ENCODE results near the gene LRMDA.

Gene LRMDA

GRCh38 chr10:75477680-75478079 is 46.3 kb downstream of the LRMDA start:
- DNase-seq: no peak

- DNase-seq: no peak
Observed at GRCh38 chr10:75480374-75480773, 49.0 kb downstream of the LRMDA start.

GRCh38 chr10:75483188-75483587 is 51.8 kb downstream of the LRMDA start:
- DNase-seq: no peak

GRCh38 chr10:75484717-75485116 is 53.3 kb downstream of the LRMDA start:
- no peak for DNase-seq

GRCh38 chr10:75486591-75486990 is 55.2 kb downstream of the LRMDA start:
- DNase-seq: no peak

- DNase-seq: no peak
Observed at GRCh38 chr10:75487087-75487754, 55.8 kb downstream of the LRMDA start.

GRCh38 chr10:75487755-75488125 is 56.3 kb downstream of the LRMDA start:
- no peak for DNase-seq

- no peak for DNase-seq
Observed at GRCh38 chr10:75492173-75492925, 60.9 kb downstream of the LRMDA start.

- no peak for DNase-seq
Observed at GRCh38 chr10:75493464-75493863, 62.0 kb downstream of the LRMDA start.

- no peak for DNase-seq
Observed at GRCh38 chr10:75495434-75496190, 64.2 kb downstream of the LRMDA start.

GRCh38 chr10:75496191-75496567 is 64.8 kb downstream of the LRMDA start:
- DNase-seq: no peak

GRCh38 chr10:75497997-75498883 is 66.8 kb downstream of the LRMDA start:
- DNase-seq: no peak

- DNase-seq: no peak
Observed at GRCh38 chr10:75498884-75499350, 67.5 kb downstream of the LRMDA start.

- DNase-seq: no peak
Observed at GRCh38 chr10:75499556-75500160, 68.2 kb downstream of the LRMDA start.

- no peak for DNase-seq
Observed at GRCh38 chr10:75502389-75502788, 71.0 kb downstream of the LRMDA start.

GRCh38 chr10:75502838-75503237 is 71.4 kb downstream of the LRMDA start:
- no peak for DNase-seq

- no peak for DNase-seq
Observed at GRCh38 chr10:75505293-75505692, 73.9 kb downstream of the LRMDA start.

GRCh38 chr10:75505840-75506506 is 74.5 kb downstream of the LRMDA start:
- no peak for DNase-seq

GRCh38 chr10:75506930-75507329 is 75.5 kb downstream of the LRMDA start:
- no peak for DNase-seq

- no peak for DNase-seq
Observed at GRCh38 chr10:75507469-75507868, 76.0 kb downstream of the LRMDA start.

- no peak for DNase-seq
Observed at GRCh38 chr10:75508239-75508813, 76.9 kb downstream of the LRMDA start.

All from hippocampal formation (tissue), 2 donors.